GM21786 (cell line): ENCODE measurements around the gene JUP.

ENCODE experiments used
- ATAC-seq: cut with Tn5 transposase; IDR thresholded peaks from one replicate; pipeline ENCODE4 v1.9.1; 2021; ENCODE audit not compliant: unreplicated experiment

The JUP gene

DNA sequence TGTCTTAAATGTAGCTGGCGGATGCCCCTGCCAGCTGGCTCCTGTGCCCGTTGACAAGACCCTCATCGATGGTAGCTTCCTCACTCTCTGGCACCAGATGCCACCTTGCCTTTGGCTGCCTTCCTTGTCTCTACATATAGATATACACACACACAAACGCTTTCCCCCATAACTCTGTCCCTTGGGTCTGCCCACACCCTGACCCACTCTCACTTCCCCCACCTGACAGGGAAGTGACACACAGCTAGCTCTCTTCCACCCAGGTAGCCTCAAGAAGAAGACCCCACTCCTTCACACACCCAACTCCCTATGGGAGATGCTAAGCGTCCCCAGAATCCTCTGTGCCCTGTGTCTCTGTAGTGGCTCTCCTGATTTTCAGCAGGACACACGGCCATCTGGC lies 25.6 kb downstream of the JUP start:
- no peak for ATAC-seq

DNA sequence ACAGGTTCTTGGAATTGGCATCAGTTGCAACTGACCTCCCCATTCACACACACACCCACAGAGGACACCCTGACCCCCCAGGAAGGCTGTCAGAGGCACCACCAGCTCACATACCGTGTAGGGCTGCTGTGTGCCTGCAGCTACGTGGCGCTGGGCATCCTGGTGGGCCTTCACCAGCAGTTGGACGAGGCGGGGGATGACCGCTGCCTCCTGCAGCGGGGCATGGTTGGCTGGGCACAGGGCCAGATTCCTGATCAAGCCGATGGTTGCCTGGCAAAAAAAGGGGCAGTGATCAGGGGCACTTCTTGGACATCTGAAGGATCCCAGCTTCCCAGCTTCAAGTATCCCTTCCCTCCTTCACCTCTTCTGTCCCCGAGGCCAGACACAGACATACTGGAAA lies 27.9 kb downstream of the JUP start:
- no peak for ATAC-seq

DNA sequence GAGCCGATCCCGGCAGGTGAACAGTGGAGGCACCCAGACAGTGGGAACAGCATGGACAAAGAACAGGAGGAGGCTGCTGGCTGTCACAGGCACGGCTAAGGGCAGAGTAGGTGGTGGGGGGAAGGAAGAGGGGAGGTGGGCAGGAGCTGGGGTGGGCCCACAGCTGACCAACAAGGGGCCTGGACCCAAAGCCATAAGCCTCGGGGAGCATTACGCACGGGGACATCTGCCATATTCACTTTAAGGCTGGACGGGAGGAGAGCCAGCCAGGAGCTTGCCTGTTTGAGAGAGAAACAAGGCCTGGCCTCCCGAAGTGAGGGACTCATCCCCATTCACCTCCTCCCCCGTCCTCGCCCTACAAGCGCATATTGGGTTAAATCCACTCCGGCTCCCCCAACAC lies 32.4 kb downstream of the JUP start:
- no peak for ATAC-seq

DNA sequence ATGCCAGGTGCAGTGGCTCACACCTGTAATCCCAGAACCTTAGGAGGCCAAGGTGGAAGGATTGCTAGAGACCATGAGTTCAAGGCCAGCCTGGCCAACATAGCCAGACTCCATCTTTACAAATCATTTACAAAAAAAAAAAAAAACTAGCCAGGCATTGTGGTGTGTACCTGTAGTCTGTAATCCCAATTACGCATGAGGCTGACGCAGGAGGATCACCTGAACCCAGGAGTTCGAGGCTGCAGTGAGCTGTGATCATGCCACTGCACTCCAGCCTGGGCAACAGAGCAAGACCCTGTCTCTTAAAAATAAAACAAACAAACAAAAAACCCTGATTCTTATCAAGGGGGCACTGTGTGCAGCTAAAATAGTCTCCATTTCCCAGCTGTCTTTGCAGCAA lies 35.2 kb downstream of the JUP start:
- ATAC-seq = no peak

DNA sequence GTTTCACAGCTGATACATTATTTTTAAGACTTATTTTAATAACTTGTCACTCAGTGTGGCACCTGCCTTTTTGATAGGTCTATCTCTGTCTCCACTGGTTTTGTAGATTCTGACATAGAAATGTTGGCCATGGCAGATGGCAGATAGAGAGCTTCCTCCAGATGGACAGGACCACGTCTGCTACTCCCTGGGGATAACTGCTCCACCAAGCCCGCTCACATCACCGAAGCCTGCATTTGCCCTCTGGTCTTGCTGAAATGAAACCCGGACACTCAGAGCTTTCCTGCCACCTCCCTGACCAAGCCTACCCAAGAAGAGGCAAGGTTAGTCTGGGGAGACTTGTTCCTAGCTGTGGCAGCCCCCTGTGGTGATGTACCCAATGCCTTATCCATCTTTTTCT lies 35.6 kb downstream of the JUP start:
- no peak for ATAC-seq

DNA sequence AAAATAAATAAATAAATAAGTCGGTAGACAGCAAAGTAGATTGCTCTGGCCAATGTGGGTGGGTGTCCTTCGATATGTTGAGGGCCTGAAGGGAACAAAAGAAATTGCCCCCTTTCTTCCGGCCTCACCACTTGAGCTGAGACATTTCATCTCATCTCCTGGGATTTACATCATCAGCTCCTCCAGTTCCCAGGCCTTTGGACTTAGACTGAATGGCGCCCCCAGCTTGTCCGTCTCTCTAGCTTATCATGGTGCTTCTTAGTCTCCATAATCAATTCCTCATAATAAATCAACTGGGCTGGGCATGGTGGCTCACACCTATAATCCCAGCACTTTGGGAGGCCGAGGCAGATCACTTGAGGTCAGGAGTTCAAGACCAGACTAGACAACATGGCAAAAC lies 38.2 kb downstream of the JUP start:
- no peak for ATAC-seq

DNA sequence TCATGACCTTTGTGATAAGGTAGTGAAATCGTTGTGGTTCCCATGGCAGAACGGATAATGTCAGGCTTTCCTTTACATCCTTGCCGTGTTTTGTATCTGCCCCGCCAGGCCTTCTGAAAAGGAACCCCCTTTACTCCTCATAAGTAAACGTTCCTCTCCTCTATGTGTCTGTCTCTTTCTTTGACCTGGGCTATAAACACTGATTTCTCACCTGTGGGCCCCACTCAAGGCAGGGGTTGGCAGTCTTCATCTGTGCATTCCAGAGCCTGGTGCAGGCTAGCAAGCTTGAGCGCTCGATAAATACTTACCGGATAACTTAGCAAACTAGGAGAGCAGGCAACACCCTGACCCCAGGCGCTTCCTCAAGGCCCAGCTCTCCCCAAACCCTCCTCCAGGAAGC lies 44.8 kb downstream of the JUP start:
- no peak for ATAC-seq

DNA sequence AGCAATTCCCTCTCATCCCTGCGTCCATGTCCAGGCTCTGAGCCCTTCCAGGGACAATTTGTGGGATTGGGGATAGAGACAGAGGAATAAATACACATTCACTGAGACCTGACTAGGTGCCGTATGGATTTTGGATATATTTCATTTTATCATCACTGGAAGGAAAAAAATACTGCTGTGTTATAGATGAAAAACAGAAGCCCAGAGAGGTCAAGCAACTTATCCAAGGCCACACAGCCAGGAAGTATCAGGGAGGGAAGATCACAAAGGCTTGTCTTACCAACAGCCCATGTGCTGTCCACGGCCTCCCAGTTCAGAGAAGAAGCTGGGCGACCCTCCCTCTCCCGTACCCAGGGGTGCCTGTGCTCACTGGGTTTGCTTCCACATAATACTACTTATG lies 46.0 kb downstream of the JUP start:
- ATAC-seq = no peak

DNA sequence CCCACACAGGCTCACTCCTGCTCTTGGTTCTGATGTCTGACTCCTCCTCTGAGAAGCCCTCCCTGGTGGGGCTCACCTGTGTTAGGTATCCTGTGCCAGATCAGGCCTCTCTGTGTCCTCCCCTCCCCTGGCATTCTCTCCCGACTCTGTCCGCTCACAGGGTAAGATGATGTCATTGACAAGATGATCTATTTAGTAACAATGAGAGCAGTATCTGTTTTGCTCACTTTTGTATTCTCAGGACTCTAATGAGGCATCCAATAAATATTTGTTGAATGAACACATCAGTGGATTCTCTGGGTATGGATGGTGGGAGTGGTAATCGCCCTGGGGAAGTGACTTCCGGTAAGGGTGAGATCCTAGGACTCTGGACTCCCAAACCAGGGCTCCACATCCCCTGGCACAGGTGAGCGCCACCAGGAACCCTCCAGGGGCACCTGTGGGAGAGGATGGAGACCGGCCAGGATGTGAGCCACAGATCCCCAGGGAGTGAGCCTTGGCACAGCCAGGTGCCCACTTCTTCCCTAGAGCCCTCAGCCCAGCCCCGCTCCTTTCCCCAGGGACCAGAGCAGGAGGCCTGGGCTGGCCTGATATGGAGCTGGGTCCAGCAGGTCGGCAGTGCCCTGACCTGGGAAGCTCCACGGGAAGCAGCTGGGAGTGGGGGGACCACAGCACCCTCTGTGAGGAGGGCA lies 46.7 kb downstream of the JUP start:
- no peak for ATAC-seq

DNA sequence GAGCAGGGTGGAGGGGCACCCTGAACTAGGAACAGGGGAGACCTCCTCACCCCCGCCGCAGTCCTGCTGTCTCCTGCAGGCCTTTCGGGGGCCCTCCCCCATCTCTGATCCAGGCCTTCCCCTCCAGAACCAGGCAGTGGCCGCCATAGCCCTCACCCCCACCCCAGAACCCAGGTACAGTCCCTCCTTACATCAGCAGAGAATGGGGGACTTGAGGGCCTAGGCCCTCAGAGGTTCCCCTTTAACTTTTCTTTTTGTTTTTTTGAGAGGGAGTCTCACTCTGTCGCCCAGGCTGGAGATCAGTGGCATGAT lies 47.8 kb downstream of the JUP start:
- no peak for ATAC-seq

DNA sequence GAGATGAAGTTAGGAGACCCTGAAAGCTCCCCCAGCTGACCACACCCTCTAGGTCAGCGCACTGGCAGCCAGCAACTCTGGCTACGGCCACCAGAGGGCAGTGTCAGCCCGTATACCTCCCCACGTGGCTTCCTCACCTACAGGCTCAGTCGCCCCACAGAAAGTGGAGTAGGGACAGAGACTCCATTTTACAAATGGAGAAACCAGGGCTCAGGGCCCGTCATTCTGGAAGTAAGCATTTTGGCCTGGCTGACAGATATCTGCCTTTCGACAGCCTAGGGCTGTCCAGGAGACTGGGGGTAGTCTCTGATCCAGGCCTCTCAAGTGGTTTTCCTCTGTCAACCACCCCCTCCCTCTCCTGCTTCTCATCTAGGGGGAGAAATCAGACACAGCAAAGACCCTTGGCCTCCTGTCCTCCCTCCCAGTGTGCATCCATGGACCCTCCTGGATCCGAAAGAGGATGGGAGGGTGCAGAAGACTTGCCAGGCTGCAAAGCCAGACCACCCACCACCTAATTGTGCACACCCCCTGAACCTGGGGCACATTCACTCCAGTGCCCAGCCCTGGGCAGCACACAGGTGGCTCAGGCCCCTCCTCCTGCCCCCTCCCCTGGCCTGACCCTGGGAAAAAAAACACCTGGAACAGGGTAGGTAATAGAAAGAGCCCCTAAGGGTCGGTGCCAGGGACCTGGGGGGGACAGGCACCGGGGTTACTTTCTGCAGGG lies 48.3 kb downstream of the JUP start:
- ATAC-seq = no peak

DNA sequence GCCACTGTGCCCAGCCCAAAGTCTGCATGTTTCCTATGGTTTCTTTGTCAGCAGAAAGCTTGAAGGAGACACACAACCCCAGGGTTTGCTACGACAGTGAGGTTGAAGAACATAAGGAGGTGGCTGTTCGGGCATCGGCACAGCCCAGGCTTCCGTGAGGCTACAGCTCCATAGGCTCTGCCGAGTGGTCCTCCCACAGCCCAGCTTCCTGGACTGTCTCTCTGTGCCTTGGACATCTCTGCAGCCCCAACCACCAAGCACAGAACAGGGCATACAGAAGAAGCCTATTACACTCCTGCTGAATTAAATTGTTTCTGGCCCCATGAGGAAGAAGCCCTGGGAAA lies 48.9 kb downstream of the JUP start:
- no peak for ATAC-seq

DNA sequence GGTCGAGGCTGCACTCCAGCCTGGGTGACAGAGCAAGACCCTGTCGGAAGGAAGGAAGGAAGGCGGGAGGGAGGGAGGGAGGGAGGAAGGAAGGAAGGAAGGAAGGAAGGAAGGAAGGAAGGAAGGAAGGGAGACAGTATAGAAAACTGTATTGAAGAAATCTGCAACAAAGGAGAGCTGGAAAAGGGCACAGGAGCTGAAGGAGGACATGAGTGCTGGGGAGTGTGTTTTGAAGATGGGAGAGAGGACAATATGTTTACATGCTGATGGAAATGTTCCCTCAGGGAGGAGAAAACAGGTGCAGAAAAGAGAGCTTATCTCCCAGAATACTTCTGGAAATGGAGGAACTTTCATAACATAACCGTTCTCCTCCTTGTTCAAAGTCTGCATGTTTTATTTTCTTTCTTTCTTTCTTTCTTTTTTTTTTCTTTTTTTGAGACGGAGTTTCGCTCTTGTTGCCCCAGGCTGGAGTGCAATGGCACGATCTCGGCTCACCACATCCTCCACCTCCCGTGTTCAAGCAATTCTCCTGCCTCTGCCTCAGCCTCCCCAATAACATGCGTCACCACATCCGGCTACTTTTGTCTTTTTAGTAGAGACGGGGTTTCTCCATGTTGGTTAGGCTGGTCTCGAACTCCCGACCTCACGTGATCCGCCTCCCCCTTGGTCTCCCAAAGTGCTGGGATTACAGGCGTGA lies 49.4 kb downstream of the JUP start:
- ATAC-seq = no peak

DNA sequence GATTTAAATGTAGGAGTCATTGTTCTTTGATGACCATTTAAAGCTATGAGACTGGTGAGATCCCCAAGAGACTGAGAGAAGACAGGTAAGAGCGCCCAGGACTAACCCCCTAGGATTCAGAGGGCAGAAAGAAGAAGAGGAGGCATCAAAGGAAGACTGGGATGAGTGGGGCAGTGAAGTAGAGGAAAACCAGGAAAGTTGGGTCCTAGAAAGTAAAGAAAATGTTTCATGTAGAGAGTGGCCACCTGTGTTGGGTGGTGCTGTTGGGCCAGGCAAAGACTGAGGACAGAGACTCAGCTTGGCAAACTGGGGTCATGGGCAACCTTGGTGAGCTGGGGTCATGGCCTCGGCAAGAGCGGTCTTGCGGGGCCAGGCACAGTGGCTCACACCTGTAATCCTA lies 50.8 kb downstream of the JUP start:
- no peak for ATAC-seq

DNA sequence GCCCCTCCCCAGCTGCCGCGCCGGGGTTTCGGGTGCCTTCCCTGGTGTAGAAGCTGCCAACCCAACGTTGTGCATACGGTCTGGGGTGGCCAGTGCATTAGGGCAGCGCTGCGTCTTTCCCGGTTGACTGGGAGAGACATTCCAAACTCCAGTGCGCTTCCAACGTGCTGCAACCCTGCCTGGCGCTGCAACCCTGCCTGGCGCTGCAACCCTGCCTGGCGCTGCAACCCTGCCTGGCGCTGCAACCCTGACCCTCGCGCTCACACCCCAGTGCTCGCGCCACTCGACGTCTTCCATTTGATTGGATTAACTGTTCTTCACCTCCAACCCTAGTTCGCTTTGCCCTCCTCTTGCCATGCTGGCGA lies 51.6 kb downstream of the JUP start:
- ATAC-seq = no peak

DNA sequence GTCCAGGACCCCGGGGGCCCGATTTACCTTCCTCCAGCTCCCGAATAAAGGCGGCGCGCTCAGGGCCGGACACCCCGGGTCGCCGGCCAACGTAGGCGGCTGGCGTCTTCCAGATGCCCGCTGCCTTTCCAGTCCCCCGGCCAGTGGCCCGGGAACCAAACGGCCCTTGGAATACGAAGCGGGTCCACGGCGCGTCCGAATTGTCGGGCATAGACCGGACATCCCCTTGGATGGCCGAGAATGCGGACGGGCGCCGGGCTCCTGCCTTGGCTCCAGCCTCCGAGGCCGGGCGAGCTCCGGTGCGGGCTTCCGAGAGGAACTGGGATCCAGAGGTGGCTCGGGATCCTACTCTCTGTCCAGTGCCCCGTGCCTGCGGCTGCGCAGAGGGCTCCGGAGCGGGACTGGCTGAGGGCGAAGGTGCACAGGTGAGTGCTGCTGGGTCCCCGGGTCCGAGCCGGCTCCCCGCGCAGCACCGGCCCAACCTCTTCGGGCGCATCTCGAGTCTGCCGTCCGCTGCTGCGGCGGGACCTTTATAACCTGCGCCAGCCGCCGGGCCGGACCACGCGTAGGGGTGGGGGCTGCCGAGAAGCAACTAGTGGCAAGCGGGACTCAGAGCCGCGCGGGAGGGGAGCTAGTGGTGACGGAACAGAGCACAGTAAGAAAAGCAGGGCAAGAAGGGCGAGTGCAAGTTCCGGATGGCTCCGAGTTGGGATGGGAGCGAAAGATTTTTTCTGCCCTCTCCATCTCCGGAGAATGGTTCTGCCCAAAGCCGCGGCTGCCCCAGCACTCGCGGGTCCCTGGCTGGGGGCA lies 52.2 kb downstream of the JUP start, which contains the start of gene HAP1:
HAP1 (minus strand) TSS at position 505 of the 810 bp plus-strand sequence; CDS start at position 496, 9 bp downstream.
- no peak for ATAC-seq

DNA sequence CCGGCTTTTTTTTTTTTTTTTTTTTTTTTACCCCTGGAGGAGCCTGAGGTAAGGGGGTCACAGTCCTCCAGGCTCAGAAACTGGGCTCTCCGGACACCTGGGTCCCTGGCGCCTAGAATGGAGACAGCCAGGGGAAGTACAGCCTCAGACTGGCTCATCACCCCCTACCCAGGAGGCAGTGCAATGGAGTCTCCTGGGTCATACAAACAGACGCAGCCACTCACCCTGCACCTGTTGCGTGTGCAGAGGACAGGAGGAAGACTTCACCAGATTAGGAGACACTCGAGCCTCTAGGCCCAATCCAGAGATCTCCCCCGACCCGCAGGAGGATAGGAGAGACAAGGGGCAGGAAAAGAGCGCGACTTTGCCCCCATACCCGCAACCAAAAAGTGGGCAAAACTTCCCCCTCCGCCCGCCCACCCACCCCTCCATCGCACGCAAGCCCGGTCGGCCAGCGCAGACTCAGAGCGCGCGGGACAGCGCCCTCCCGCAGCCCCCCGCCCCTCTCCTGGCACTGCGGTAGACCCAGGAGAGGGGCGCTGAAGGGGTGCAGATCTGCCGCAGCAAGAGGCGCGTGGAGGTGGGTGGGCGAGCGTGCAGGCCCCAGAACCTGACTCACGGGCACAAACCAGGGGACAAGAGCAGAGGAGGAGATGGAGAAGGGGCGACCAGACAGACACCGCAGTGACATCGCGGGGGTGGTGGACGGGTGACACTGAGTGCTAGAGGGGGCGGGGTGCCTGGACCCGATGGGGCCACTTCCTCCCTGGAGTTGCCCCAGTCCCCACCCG lies 53.0 kb downstream of the JUP start:
- no peak for ATAC-seq

DNA sequence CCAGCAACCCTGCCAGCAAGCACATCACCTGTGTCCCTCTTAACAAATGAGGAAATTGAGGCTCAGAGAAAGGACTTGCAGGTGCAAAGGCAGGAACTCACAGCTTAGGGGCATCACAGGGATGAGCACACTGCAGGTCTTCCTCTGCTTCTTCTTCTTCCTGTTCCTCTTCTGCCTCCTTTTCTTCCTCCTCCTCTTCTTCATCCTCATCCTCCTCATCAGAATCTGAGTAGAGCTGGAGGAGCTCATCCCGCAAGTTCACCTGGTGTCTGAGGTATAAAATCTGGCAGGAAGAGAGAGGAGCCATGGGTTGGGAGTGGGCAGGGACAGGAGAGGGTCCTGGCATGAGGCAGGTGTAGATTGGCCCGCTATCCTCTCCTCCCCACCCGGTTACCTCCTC lies 54.7 kb downstream of the JUP start:
- no peak for ATAC-seq

DNA sequence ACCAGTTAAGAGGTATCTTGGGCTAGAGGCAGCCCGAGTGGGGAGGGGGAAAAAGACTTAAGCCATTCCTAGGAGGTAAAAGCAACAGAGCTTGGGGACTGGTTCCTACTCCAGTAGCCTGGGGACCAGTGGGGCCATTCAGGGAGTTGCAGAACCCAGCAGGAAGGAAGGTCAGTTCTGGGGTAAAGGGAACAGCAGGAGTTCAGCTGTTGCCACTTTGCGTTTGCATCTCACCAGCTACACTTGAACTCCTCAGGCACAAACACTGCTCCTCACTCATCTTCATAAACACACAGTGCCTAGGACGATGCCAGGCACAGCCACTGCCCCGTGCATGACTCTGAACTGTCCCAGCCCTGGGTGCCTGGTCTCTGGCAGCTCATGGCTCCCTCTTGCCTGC lies 56.0 kb downstream of the JUP start:
- ATAC-seq = no peak

DNA sequence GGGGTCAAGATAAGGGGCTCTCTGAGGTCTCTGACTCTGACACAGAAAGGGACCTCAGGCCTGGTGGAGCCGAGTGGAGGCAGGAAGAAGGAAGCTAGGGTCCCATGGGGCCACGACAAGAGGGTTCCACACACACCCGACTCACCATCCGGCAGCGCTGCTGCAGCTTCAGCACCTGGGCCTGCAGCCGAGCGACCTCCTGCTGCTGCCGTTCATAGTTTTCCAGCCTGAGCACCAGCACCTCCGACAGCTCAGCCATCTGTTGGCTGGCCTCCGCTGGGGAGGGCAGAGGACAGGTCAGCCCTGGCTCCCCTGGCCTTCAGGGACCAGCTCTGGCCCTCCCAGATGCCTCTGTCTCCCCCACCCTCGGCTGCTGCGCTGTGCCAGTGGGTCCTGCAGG lies 58.5 kb downstream of the JUP start:
- no peak for ATAC-seq

DNA sequence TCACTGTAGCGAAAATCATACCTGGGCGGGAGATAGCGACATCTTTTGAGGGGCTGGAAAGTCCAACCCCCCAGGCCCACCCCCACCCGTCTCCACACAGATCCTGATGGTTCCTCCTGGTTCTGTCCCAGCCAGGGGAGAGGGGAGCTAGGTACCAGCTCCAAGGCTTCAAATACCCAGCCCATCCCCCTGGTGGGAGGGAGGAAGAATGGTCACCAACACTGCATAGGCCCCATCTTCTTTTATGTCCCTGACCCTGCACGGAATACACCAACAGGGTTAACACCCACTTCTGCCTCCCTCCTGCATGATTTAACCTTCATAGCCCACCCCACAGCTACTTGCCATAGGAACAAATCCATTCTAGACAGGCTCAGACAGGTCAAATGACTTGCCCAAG lies 61.4 kb downstream of the JUP start:
- ATAC-seq = no peak
